HG02571 (cell line): ENCODE results near the gene OSBPL2.

ENCODE experiments used
- ATAC-seq: cut with Tn5 transposase; IDR thresholded peaks from one replicate; pipeline ENCODE4 v1.9.1; 2021; ENCODE audit warnings: mild to moderate bottlenecking, moderate library complexity; ENCODE audit not compliant: unreplicated experiment

Gene OSBPL2

GRCh38 chr20:62219992-62220665 is 18.2 kb upstream of the OSBPL2 start, which contains the start of gene HRH3:
Gene HRH3 (minus strand): TSS chr20:62220278. CDS start chr20:62219970, 308 bp downstream.
- ATAC-seq = no peak

GRCh38 chr20:62220666-62221568 is 17.4 kb upstream of the OSBPL2 start:
- ATAC-seq = no peak

DNA sequence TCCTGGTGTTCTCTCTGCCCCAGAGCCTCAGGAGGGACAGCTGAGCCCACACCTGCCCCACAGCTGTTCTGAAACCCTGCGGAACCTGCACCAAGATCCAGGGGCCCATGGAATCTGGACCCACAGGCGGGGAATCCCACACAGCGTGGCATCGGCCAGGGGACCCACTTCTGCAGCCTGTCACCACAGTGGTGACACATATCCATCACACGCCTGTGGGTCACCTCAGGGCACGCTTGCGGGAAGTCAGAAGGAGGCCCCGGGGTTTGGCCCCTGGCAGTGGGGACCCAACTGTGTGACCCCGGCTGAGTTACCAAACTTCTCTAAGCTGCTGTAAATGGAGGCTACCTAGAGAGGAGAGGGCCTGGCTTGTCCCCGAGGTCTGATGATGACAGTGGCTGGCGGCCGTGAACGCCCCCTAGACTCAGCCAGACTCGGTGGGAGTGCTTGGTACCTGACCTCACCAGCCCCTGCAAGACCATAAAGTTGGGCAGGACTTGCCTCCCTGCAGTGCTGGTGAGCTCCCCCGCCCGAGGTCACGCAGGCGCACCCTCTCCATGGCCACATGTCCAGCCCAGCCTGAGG is 16.0 kb upstream of the OSBPL2 start:
- no peak for ATAC-seq

DNA sequence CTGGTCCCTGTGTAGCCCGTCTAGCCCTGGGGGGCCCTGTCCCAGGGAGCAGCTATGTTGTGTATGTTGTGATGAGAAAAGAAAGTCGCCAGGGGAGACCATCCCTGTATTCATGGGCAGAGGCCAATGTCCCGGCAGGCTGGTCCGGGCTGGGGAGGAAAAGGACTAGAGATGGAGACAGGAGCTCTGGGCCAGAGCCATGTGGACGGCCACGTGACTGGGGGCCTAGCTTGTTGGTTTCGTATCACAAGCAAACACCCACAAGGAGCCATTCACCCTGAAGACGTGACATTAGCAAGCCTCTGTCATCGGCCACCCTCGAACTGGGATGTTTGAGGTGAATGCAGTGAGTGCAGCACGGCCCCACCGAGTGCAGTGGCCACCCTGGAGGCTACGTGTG is 15.3 kb upstream of the OSBPL2 start:
- no peak for ATAC-seq

DNA sequence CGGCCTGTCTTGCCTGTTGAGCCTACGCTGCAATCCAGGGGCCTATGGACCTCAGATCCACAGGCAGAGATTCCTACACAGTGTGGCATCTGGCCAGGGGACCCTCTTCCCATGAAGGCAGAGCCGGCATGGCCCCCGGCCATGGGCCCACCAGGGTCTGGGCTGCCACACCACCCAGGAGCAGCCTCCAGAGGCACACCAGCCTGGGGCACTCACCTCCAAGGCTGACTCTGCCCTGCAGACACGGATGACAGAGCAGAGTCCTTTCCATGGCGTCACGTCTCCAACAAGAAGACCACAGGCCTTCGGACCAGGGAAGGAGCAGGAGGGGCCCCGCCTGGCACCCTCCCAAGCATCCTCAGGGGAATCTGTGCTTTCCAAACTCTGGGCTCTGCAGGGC is 14.8 kb upstream of the OSBPL2 start:
- no peak for ATAC-seq

DNA sequence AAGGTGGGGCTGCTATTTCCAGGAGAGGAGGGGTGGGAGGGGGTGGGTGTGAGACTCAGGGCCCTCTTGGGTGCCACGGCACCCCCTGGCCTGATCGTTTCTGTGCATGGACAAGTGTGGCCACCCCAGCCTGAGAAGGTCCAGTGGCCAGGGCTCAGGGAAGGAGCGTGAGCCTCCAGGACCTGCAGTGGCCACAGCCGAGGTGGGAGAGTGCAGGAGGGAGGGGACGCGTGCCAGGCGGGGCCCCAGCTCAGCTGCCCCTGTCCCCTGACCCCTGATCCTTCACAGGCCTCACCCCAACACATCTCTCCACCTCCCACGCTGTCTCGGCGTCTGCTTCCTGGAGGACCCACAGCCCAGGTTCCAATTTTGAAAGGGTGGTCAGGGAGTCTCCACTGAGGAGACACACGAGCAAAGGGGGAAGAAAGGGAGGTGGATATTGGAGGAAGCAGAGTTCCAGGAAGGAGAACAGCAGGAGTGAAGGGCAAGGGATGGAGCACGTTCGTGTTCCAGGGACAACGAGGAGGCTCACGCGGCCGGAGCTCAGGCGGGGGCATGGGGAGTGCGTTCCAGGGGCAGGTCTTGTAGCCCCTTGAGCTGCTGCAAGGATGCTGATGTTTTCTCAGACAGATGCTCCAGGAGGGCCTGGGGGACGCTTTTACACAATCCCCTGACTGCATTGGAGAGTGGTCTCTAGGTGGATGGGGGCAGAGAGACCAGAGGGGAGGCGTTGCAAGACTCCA is 14.0 kb upstream of the OSBPL2 start:
- ATAC-seq = no peak

DNA sequence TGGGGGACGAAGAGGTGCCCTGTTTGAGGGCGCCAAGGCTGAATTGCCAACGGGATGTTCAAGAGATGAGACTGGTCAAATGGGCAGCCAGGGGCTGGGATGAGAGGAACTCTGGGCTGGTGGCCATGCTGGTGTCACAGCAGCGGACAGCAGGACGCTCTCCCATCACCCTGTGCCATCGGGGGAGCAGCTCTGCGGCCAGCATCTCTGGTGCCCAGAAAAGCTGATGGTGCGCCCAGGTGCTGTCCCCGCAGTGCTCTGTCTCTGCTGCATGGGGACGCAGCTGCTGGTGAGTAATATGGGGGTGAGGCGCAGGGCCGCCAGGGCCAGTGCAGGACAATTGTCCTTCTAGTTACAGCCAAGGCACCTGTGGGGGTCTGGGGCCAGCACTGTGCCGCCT is 13.3 kb upstream of the OSBPL2 start:
- no peak for ATAC-seq

GRCh38 chr20:62225820-62226635 is 12.3 kb upstream of the OSBPL2 start:
- ATAC-seq = no peak

DNA sequence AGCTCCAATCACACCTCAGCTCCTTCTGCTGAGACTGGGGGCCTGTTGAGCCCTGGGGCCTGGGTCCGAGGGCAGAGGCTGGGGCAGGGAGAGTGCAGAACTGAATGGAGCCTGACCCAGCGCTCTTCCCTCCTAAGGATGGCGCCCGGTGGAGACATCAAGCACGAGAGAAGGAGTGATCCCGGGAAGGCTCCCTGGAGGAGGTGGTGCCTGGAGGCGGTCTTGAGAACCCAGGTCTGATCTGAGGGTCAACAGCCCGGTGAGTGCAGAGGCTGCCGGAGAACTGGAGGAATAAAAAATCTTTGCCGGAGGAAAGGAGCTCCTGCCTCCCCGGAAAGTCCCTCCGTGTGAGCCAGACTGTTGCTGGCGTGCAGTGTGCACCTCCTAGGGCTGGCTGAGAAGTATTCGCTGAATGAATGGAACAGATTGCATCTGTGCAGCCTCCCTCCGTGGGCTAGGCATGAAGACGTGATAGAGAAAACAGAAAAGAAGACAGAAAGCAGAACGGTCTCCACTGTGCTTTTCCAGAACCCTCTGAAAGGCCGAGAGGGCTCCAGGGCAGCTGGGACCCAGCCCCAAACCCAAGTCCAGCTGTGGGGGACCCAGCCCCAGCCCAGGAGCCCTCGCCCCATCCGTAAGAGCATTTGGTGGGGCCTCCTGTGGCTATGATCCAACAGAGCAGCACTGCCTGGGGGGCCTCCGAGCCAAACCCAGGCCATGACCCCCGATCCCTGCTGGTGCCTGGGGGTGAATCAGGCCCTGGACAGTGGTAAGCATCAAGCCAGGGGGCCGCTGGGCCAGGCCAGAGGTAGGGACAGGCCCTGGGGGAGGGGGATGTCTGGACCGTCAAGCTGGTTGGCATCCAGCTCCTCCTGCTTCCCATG is 11.4 kb upstream of the OSBPL2 start:
- no peak for ATAC-seq

- no peak for ATAC-seq
Measured at GRCh38 chr20:62227591-62227976, 10.7 kb upstream of the OSBPL2 start.

- ATAC-seq = no peak
Measured at GRCh38 chr20:62227977-62228958, 10.1 kb upstream of the OSBPL2 start.

DNA sequence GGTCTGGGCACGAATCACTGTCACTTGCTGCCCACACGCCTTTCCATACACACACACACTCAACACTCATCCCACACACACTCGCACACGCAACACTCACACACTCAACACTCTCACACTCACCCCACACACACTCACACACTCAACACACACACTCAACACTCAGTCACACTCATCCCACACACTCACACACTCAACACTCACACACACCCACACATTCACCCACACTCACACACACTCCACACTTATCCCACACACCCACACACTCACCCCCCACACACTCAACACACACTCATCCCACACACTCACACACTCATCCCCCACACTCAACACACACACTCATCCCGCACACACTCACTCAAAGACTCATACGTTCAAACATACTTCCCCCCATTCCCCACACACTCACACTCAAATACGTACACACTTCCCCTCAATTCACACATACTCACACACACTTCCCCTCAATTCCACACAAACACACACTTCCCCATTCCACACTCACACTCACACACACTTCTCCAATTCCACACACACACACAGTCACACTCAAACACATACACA is 9.3 kb upstream of the OSBPL2 start:
- ATAC-seq = no peak

DNA sequence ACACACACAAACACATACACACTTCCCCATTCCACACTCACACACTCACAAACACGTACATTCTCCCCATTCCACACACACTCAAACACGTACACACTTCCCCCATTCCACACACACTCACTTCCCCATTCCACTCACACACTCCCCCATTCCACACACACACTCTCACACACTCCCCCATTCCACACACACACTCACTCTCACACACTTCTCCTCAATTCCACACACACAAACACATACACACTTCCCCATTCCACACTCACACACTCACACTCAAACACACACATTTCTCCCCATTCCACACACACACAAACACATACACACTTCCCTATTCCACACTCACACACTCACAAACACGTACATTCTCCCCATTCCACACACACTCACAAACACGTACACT is 8.7 kb upstream of the OSBPL2 start:
- ATAC-seq = no peak

DNA sequence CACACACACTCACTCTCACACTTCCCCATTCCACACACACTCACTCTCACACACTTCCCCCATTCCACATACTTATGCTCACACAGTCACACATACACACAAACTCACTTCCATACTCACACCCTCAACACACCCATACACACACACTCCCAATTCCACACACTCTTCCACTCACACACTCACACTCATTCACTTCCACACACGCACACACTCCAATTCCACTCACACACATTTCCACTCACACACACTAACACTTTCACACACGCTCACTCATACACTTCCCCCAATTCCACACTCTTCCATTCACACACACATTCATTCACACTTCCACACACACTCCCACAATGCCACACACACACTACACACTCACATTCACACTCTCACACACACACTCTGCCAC is 8.0 kb upstream of the OSBPL2 start:
- no peak for ATAC-seq

DNA sequence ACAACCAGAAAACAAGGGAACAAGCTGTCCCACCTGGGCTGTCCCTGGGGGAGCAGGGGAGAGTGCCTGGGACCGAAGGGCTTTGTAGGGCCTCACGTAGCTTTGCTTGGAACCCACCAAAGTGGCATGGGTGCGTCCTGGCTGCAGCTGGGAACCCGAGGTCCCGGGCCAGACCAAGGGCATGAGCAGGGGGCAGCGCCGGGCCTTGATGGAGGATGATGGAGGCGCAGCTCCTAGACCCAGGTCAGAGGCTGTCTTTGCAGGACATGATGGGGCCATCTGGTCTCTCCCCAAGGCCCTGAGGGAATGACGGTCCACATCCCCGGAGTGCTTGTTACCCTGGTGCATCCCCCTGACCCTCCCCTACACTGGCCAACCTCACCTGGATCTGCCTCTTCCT is 7.6 kb upstream of the OSBPL2 start:
- no peak for ATAC-seq

DNA sequence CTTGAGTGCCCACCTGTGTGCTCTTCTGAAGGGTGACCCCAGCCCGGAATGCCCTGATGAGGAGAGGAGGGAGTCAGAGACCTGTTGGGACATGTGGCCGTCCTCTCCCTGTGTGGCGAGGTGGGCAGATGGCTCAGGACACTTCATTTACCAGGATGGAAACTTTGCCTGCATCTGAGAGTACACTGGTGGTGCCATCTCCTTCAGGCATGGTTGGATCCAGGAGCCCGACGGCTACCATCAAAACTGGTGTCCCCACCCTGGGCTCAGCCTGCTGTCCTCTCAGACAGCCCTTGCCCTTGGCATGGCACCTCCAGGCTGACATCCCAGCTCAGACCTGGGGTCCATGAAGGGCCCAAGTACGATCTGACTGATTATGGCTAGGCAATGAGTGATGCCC is 7.0 kb upstream of the OSBPL2 start:
- ATAC-seq = no peak

DNA sequence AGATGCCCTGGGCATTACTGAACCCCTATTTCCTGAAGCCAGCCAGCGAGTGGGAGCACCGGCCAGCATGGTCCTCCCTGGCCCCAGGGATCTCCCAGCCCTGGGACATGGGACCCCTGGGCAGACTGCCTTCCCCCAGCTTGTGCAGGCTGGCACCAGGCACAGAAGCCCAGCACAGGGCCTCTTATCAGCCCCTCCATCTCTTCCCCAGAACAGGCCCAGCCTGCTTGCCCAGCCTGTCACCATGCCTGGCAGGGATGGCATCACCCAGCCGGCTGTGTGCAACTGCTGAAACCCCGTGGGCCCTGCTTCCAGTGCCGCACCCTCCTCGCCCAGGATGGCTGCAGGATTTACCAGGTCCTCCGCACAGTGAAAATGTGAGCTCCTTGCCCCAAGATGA is 6.1 kb upstream of the OSBPL2 start:
- ATAC-seq = no peak
